ENCODE measurements around the gene LRG1. TPM values are rescaled to one million over a fixed set of nuclear protein-coding genes. Genes with fewer than 3 reads are reported as not detected.
"Not testable (repeated sequence)": the region's sequence is repeated elsewhere in the genome, so short reads cannot be mapped to it uniquely, and the experiment has no call there.

LRG1 gene
- total and polyA plus RNA-seq, 4 donors = 57.8 to 1,122 (median 661) TPM

- WGBS = 90% methylated on average over 14 of the region's 14 CpGs
- Histone ChIP-seq H3K9me3 (ENCODE audit: control insufficient read depth in 4 of 4, low read length in 3 of 4) (no peaks in the 10 kb centered on the region), H3K36me3 (ENCODE audit: control insufficient read depth in 4 of 4, insufficient read depth in 3 of 4, low read depth in 1 of 4, low read length in 3 of 4) (peaks cover 0 to 19% (median 9%) of the 10 kb centered on the region in 4 donors), H3K27ac (ENCODE audit: low read depth in 1 of 2, low read length in 2 of 2) (no peak overlapping the region), H3K9ac (ENCODE audit: low read depth in 1 of 2, low read length in 2 of 2) (no peak overlapping the region), H3K4me1 (ENCODE audit: control insufficient read depth in 4 of 4, insufficient read depth in 4 of 4, low read length in 3 of 4) (peaks cover 0 to 22% (median 8%) of the 10 kb centered on the region in 4 donors), H3K27me3 (ENCODE audit: control insufficient read depth in 4 of 4, insufficient read depth in 4 of 4, low read length in 3 of 4) (no peaks in the 10 kb centered on the region), H3K4me3 (ENCODE audit: low read depth in 1 of 3, low read length in 3 of 3) (no peak overlapping the region)
- no peak for DNase-seq (ENCODE audit: low spot score)
- TF ChIP-seq HNF4A (conservative IDR thresholded peaks at IDR 0.05) (no peak), FOXA1 (IDR thresholded peaks at IDR 0.05) (no peak), NR2F2 (IDR thresholded peaks at IDR 0.05) (no peak)
- TF ChIP-seq, protein P1, sequence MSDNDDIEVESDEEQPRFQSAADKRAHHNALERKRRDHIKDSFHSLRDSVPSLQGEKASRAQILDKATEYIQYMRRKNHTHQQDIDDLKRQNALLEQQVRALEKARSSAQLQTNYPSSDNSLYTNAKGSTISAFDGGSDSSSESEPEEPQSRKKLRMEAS (IDR thresholded peaks at IDR 0.05) = no peak
Observed at GRCh38 chr19:4529924-4530522, 9.8 kb downstream of the LRG1 start.

DNA sequence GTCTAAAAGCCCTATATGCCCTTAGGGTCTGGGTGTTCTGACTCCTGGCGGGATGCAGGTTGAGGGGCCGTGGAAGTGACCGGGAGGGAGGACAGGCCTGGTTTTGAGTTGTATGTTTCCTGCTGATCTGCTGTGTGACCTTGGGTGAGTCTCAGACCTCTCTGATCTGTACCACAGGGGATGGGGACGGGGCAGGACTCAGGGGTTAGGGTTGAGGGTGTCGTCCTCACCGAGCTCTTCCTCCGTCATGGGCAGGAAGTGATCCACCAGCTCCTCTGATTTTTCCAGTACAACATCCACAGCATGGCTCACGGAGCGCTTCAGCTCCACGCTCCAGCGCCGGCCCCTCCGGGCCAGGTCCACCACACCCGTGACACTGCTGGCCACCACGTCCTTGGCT lies 11.0 kb downstream of the LRG1 start:
- Histone ChIP-seq H3K36me3 (ENCODE audit: control insufficient read depth in 4 of 4, insufficient read depth in 3 of 4, low read depth in 1 of 4, low read length in 3 of 4) (peaks cover 0 to 19% (median 9%) of the 10 kb centered on the region in 4 donors), H3K9me3 (ENCODE audit: control insufficient read depth in 4 of 4, low read length in 3 of 4) (no peaks in the 10 kb centered on the region), H3K4me1 (ENCODE audit: control insufficient read depth in 4 of 4, insufficient read depth in 4 of 4, low read length in 3 of 4) (peaks cover under 1 to 18% (median 8%) of the 10 kb centered on the region in 4 donors), H3K27me3 (ENCODE audit: control insufficient read depth in 4 of 4, insufficient read depth in 4 of 4, low read length in 3 of 4) (no peaks in the 10 kb centered on the region), H3K27ac (ENCODE audit: low read depth in 1 of 2, low read length in 2 of 2) (no peak overlapping the region), H3K4me3 (ENCODE audit: low read depth in 1 of 3, low read length in 3 of 3) (no peak overlapping the region), H3K9ac (ENCODE audit: low read depth in 1 of 2, low read length in 2 of 2) (no peak overlapping the region)
- no peak for DNase-seq (ENCODE audit: low spot score)
- no peak for TF ChIP-seq JUND (IDR thresholded peaks at IDR 0.05)
- no peak for TF ChIP-seq RXRA (IDR thresholded peaks at IDR 0.05)
- no peak for TF ChIP-seq REST (IDR thresholded peaks at IDR 0.05)
- no peak for TF ChIP-seq HNF4G (IDR thresholded peaks at IDR 0.05)
- TF ChIP-seq RAD21 (IDR thresholded peaks at IDR 0.05) = no peak
- no peak for TF ChIP-seq SP1 (IDR thresholded peaks at IDR 0.05)
- no peak for TF ChIP-seq TAF1 (conservative IDR thresholded peaks at IDR 0.05)
- TF ChIP-seq, protein P2, sequence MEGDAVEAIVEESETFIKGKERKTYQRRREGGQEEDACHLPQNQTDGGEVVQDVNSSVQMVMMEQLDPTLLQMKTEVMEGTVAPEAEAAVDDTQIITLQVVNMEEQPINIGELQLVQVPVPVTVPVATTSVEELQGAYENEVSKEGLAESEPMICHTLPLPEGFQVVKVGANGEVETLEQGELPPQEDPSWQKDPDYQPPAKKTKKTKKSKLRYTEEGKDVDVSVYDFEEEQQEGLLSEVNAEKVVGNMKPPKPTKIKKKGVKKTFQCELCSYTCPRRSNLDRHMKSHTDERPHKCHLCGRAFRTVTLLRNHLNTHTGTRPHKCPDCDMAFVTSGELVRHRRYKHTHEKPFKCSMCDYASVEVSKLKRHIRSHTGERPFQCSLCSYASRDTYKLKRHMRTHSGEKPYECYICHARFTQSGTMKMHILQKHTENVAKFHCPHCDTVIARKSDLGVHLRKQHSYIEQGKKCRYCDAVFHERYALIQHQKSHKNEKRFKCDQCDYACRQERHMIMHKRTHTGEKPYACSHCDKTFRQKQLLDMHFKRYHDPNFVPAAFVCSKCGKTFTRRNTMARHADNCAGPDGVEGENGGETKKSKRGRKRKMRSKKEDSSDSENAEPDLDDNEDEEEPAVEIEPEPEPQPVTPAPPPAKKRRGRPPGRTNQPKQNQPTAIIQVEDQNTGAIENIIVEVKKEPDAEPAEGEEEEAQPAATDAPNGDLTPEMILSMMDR (IDR thresholded peaks at IDR 0.05; ENCODE audit: low read depth, low read length, missing input control) = no peak
- no peak for TF ChIP-seq HNF4A (conservative IDR thresholded peaks at IDR 0.05)
- TF ChIP-seq NR2F2 (IDR thresholded peaks at IDR 0.05) = no peak
- no peak for TF ChIP-seq ZBTB33 (IDR thresholded peaks at IDR 0.05)
- 88% methylated on average over 15 of the region's 15 CpGs for WGBS

DNA sequence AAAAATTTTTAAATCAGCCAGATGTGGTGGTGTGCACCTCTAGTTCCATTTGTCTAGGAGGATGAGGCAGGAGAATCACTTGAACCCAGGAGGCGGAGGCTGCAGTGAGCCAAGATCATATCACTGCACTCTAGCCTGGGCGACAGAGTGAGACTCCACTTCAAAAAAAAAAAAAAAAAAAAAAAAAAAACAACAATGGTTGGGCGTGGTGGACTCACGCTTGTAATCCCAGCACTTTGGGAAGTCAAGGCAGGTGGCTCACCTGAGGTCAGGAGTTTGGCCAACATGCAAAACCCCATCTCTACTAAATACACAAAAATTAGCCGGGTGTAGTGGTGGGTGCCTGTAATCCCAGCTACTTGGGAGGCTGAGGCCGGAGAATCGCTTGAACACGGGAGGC lies 12.5 kb downstream of the LRG1 start:
- peaks cover 2 to 25% (median 19%) of the 10 kb centered on the region in 4 donors for H3K4me1 ChIP-seq (ENCODE audit: control insufficient read depth in 4 of 4, insufficient read depth in 4 of 4, low read length in 3 of 4)
- not testable (repeated sequence) for H3K9ac ChIP-seq (ENCODE audit: low read depth in 1 of 2, low read length in 2 of 2)
- WGBS = 91% methylated on average over 8 of the region's 8 CpGs

More for the DNA sequence above, 12.5 kb downstream of the LRG1 start:
- H3K36me3 ChIP-seq (ENCODE audit: control insufficient read depth in 4 of 4, insufficient read depth in 3 of 4, low read depth in 1 of 4, low read length in 3 of 4) = peaks cover 0 to 19% (median 9%) of the 10 kb centered on the region in 4 donors
- not testable (repeated sequence) for H3K4me3 ChIP-seq (ENCODE audit: low read depth in 1 of 3, low read length in 3 of 3); H3K27me3 ChIP-seq (ENCODE audit: control insufficient read depth in 4 of 4, insufficient read depth in 4 of 4, low read length in 3 of 4); H3K27ac ChIP-seq (ENCODE audit: low read depth in 1 of 2, low read length in 2 of 2); DNase-seq (ENCODE audit: low spot score); H3K9me3 ChIP-seq (ENCODE audit: control insufficient read depth in 4 of 4, low read length in 3 of 4)
